GM10266 (cell line): ENCODE measurements around the gene SLC22A4.

ENCODE experiments used
- DNase-seq: peaks from one replicate; pipeline ENCODE4 v3.0.0; 2012; ENCODE audit errors: extremely low spot score
- CTCF ChIP-seq: IDR thresholded peaks from 2 replicates; pipeline ENCODE4 v1.5.1; 2012; ENCODE audit warnings: mild to moderate bottlenecking, low read depth; ENCODE audit not compliant: control insufficient read depth, insufficient read depth; ENCODE audit errors: missing control alignments

Gene SLC22A4

GRCh38 chr5:132293992-132294727 lies at the start of gene SLC22A4:
Gene SLC22A4, plus strand, starts transcription at chr5:132294394. Its CDS starts 223 bp downstream, at chr5:132294617.
- no peak for TF ChIP-seq CTCF
- DNase-seq = peak; percentile 86

GRCh38 chr5:132245593-132245992 lies 48.6 kb upstream of the SLC22A4 start:
- no peak for TF ChIP-seq CTCF
- DNase-seq = no peak

GRCh38 chr5:132246806-132247205 lies 47.4 kb upstream of the SLC22A4 start:
- DNase-seq = no peak
- no peak for TF ChIP-seq CTCF

- TF ChIP-seq CTCF = no peak
- no peak for DNase-seq
Measured at GRCh38 chr5:132250547-132250946, 43.6 kb upstream of the SLC22A4 start.

GRCh38 chr5:132251220-132251725 lies 42.9 kb upstream of the SLC22A4 start:
- no peak for DNase-seq
- no peak for TF ChIP-seq CTCF

- DNase-seq = no peak
Measured at GRCh38 chr5:132253008-132253441, 41.2 kb upstream of the SLC22A4 start.

More at GRCh38 chr5:132253008-132253441, 41.2 kb upstream of the SLC22A4 start:
- TF ChIP-seq CTCF = no peak
